HEK293 (cell line): ENCODE measurements around the gene DMD.

Experiments used
- CTCF ChIP-seq: fragments of 450-650 bp; formaldehyde crosslinking; IDR thresholded peaks from 2 replicates; pipeline ENCODE4 v1.5.1; 2016; ENCODE audit warnings: missing biosample characterization, missing genetic modification characterization
- PRDM1 ChIP-seq: fragments of 450-650 bp; formaldehyde crosslinking; IDR thresholded peaks from 2 replicates; pipeline ENCODE4; 2016; ENCODE audit warnings: missing biosample characterization, missing genetic modification characterization

- TF ChIP-seq PRDM1 (no peak), CTCF (tag by site-specific recombination) (no peak)
These were observed 1282.0 kb downstream of the DMD start for GRCh38 chrX:31929366-31929765.
